Left lung (tissue), 10 donors: ENCODE results near the gene ARID1A. TPM values are rescaled to one million over a fixed set of nuclear protein-coding genes. Genes with fewer than 3 reads are reported as not detected.
A peak's percentile ranks its signal among the peaks of the same experiment; 100 is the strongest.

Experiments used
- ATAC-seq: fragments of 200-7000 bp; cut with Tn5 transposase; one replicate; pipeline ENCODE4 v1.9.1; 2020; ENCODE audit warnings: moderate library complexity
- DNase-seq, 4 donors: peaks; one replicate each; pipeline ENCODE4 v3.0.0-alpha.2; 2013 to 2020
- H3K27ac ChIP-seq, 2 donors: fragments of 200-600 bp; sonication (generic) in 1 of 2; one replicate each; pipeline versions ENCODE4 v1.5.0 to v1.8.0; 2020 to 2021
- H3K27me3 ChIP-seq, 2 donors: fragments of 200-600 bp; sonication (generic) in 1 of 2; one replicate each; pipeline versions ENCODE4 v1.5.0 to v1.8.0; 2020 to 2021
- H3K36me3 ChIP-seq, 2 donors: fragments of 200-600 bp; sonication (generic) in 1 of 2; one replicate each; pipeline versions ENCODE4 v1.5.0 to v1.8.0; 2020 to 2021
- H3K4me1 ChIP-seq, 2 donors: fragments of 200-600 bp; one replicate each; pipeline ENCODE4 v1.8.0; 2021
- H3K4me3 ChIP-seq, 2 donors: fragments of 200-600 bp; sonication (generic) in 1 of 2; one replicate each; pipeline versions ENCODE4 v1.5.0 to v1.8.0; 2020 to 2021; ENCODE audit warnings: mild to moderate bottlenecking in 1 of 2
- H3K9me3 ChIP-seq, 2 donors: fragments of 200-600 bp; sonication (generic) in 1 of 2; one replicate each; pipeline versions ENCODE4 v1.5.0 to v1.8.0; 2020 to 2021
- intact Hi-C, 2 donors: fragments of 100-400 bp; cut with DNase I; formaldehyde crosslinking; loops; one replicate each; pipeline versions ENCODE4 v1.11.2 to v1.14.2; 2022
- polyA plus RNA-seq, 6 donors: library from polyadenylated mRNA; unstranded; fragments of 120-200 nt; gene quantifications; one replicate each; pipeline ENCODE4 v1.2.1, GENCODE V29; 2013; ENCODE audit not compliant: insufficient read length in 6 of 6
- total RNA-seq, 2 donors: library from RNA; stranded (reverse); fragmentation: NEBNext Ultra II Directional; extraction: Animal tissue kit (Norgen Biotek cat#: 25700); gene quantifications; one replicate each; pipeline ENCODE4 v1.2.1, GENCODE V29; 2021
- TF ChIP-seq, protein P1 (sequence below), 2 donors: fragments of 200-600 bp; sonication (generic) in 1 of 2; IDR thresholded peaks; one replicate each; pipeline versions ENCODE4 v1.5.0 to v1.8.0; 2021; ENCODE audit warnings: antibody characterized with exemption in 2 of 2
- donor health status: DM: no; HTN: yes; CAD: no.
- donor health status: DM: no; HTN: no; CAD: no.

The ARID1A gene
- total and polyA plus RNA-seq, 8 donors, result 65.5 to 106 (median 97.0) TPM

- H3K4me3 ChIP-seq, result peak overlapping the region; percentile 93 to 94
- H3K27ac ChIP-seq, result peak overlapping the region; percentile 94 to 95
- H3K27me3 ChIP-seq, result no peaks in the 10 kb centered on the region
- ATAC-seq (no peak), DNase-seq (no peak)
- H3K4me1 ChIP-seq, result peaks cover 35 to 64% of the 10 kb centered on the region in 2 donors
- H3K36me3 ChIP-seq, result no peaks in the 10 kb centered on the region
- TF ChIP-seq, protein P1, sequence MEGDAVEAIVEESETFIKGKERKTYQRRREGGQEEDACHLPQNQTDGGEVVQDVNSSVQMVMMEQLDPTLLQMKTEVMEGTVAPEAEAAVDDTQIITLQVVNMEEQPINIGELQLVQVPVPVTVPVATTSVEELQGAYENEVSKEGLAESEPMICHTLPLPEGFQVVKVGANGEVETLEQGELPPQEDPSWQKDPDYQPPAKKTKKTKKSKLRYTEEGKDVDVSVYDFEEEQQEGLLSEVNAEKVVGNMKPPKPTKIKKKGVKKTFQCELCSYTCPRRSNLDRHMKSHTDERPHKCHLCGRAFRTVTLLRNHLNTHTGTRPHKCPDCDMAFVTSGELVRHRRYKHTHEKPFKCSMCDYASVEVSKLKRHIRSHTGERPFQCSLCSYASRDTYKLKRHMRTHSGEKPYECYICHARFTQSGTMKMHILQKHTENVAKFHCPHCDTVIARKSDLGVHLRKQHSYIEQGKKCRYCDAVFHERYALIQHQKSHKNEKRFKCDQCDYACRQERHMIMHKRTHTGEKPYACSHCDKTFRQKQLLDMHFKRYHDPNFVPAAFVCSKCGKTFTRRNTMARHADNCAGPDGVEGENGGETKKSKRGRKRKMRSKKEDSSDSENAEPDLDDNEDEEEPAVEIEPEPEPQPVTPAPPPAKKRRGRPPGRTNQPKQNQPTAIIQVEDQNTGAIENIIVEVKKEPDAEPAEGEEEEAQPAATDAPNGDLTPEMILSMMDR (IDR thresholded peaks at IDR 0.05), result no peak
- no peaks in the 10 kb centered on the region for H3K9me3 ChIP-seq
- intact Hi-C loops, result loop anchor here in 1 of 2 donors (10.0 kb wide), 1 partner anchor 90 kb away; the partner anchor contains the start of gene PIGV
Observed at GRCh38 chr1:26694638-26695355, 1.0 kb upstream of the ARID1A start.

GRCh38 chr1:26696119-26696653 is 371 bp downstream of the ARID1A start:
- Histone ChIP-seq H3K27me3 (no peaks in the 10 kb centered on the region), H3K9me3 (no peaks in the 10 kb centered on the region), H3K4me3 (peak overlapping the region; percentile 93 to 94), H3K4me1 (peaks cover 48 to 64% of the 10 kb centered on the region in 2 donors), H3K27ac (peak overlapping the region; percentile 94 to 95), H3K36me3 (no peaks in the 10 kb centered on the region)
- ATAC-seq (no peak), DNase-seq (peak in 1 of 4 donors; percentile 88)
- intact Hi-C loops, result loop anchor here in 1 of 2 donors (10.0 kb wide), 1 partner anchor 89 kb away; the partner anchor contains the start of gene PIGV
- TF ChIP-seq, protein P1 (IDR thresholded peaks at IDR 0.05), result no peak

DNA sequence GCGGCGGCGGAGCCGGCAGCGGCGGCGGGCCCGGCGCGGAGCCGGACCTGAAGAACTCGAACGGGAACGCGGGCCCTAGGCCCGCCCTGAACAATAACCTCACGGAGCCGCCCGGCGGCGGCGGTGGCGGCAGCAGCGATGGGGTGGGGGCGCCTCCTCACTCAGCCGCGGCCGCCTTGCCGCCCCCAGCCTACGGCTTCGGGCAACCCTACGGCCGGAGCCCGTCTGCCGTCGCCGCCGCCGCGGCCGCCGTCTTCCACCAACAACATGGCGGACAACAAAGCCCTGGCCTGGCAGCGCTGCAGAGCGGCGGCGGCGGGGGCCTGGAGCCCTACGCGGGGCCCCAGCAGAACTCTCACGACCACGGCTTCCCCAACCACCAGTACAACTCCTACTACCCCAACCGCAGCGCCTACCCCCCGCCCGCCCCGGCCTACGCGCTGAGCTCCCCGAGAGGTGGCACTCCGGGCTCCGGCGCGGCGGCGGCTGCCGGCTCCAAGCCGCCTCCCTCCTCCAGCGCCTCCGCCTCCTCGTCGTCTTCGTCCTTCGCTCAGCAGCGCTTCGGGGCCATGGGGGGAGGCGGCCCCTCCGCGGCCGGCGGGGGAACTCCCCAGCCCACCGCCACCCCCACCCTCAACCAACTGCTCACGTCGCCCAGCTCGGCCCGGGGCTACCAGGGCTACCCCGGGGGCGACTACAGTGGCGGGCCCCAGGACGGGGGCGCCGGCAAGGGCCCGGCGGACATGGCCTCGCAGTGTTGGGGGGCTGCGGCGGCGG is 1.0 kb downstream of the ARID1A start:
- DNase-seq (peak in 2 of 4 donors; percentile 47 to 91), ATAC-seq (no peak)
- TF ChIP-seq, protein P1 (IDR thresholded peaks at IDR 0.05), result no peak
- peak overlapping the region; percentile 94 to 95 for H3K27ac ChIP-seq
- intact Hi-C loops, result loop anchor here in 1 of 2 donors (10.0 kb wide), 1 partner anchor 88 kb away; the partner anchor contains the start of gene PIGV
- H3K4me3 ChIP-seq, result peak overlapping the region; percentile 93 to 94
- no peaks in the 10 kb centered on the region for H3K9me3 ChIP-seq
- H3K36me3 ChIP-seq, result no peaks in the 10 kb centered on the region
- peaks cover 53 to 64% of the 10 kb centered on the region in 2 donors for H3K4me1 ChIP-seq
- H3K27me3 ChIP-seq, result no peaks in the 10 kb centered on the region

DNA sequence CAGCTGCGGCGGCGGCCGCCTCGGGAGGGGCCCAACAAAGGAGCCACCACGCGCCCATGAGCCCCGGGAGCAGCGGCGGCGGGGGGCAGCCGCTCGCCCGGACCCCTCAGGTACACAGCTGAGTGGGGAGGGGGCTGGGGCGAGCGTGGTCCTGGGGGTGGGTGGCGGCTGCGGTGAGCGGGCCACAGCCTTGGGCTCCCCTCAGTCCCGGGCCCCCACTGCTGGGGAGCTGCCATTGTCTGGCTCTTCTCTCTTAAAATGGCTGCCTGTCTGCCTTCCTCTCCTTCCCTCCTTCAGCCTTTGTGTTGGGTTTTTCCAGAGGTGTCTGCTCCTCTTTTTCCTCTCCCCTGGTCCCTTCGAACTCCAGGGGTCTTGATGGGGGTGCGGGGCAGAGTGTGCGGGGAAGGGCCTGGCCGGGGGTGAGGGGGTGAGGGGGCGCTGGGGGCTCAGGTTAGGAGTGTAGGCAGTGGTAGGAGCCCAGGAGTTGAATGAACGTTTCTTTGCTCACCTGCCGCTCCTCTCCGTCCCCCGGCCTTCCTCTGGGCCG is 1.7 kb downstream of the ARID1A start:
- ATAC-seq, result no peak
- Histone ChIP-seq H3K9me3 (no peaks in the 10 kb centered on the region), H3K4me3 (peak overlapping the region; percentile 93 to 94), H3K27me3 (no peaks in the 10 kb centered on the region), H3K36me3 (no peaks in the 10 kb centered on the region), H3K4me1 (peaks cover 57 to 66% of the 10 kb centered on the region in 2 donors), H3K27ac (peak overlapping the region; percentile 94 to 95)
- DNase-seq, result no peak
- TF ChIP-seq, protein P1 (IDR thresholded peaks at IDR 0.05), result no peak
- intact Hi-C loops, result loop anchor here in 1 of 2 donors (10.0 kb wide), 1 partner anchor 87 kb away; the partner anchor contains the start of gene PIGV
